Duodenal mucosa (tissue), 2 donors: Measurements from ENCODE around the gene CYB5R4.
"Not testable (repeated sequence)": the region's sequence is repeated elsewhere in the genome, so short reads cannot be mapped to it uniquely, and the experiment has no call there.

Experiments
- H3K27ac ChIP-seq: one replicate; pipeline ENCODE4 v1.7.0; 2013; ENCODE audit warnings: low read depth, low read length
- H3K27me3 ChIP-seq, 2 donors: one replicate each; pipeline ENCODE4 v1.7.0; 2013; ENCODE audit warnings: low read length in 2 of 2, control low read depth in 1 of 2; ENCODE audit not compliant: insufficient read depth in 2 of 2, control insufficient read depth in 1 of 2
- H3K36me3 ChIP-seq, 2 donors: one replicate each; pipeline ENCODE4 v1.7.0; 2013; ENCODE audit warnings: low read length in 2 of 2, control low read depth in 1 of 2; ENCODE audit not compliant: insufficient read depth in 2 of 2, control insufficient read depth in 1 of 2
- H3K4me1 ChIP-seq, 2 donors: one replicate each; pipeline ENCODE4 v1.7.0; 2013; ENCODE audit warnings: low read length in 2 of 2, control low read depth in 1 of 2; ENCODE audit not compliant: insufficient read depth in 2 of 2, control insufficient read depth in 1 of 2
- H3K4me3 ChIP-seq, 2 donors: one replicate each; pipeline ENCODE4 v1.7.0; 2013; ENCODE audit warnings: low read length in 2 of 2, low read depth in 1 of 2
- H3K9ac ChIP-seq, 2 donors: one replicate each; pipeline ENCODE4 v1.7.0; 2013; ENCODE audit warnings: low read length in 2 of 2, low read depth in 1 of 2
- H3K9me3 ChIP-seq, 2 donors: one replicate each; pipeline ENCODE4 v1.7.0; 2013; ENCODE audit warnings: low read length in 2 of 2, control low read depth in 1 of 2; ENCODE audit not compliant: control insufficient read depth in 1 of 2

CYB5R4 gene

DNA sequence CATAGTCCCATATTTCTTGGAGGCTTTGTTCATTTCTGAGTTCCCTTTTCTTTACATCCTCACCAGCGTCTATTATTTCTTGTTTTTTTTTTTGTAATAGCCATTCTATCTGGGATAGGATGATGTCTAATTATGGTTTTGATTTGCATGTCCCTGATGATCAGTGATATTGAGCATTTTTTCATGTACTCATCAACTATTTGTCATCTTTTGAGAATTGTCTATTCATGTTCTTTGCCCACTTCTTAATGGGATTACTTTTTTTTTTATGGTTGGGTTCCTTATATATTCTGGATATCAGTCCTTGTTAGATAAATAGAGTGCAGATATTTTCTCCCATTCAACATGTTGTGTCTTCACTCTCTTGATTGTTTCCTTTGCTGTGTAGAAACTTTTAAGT is 42.1 kb downstream of the CYB5R4 start:
- no peak overlapping the region for H3K9ac ChIP-seq
- no peak overlapping the region for H3K27ac ChIP-seq
- H3K27me3 ChIP-seq: no peaks in the 10 kb centered on the region
- H3K9me3 ChIP-seq: no peaks in the 10 kb centered on the region
- no peaks in the 10 kb centered on the region for H3K4me1 ChIP-seq
- no peaks in the 10 kb centered on the region for H3K36me3 ChIP-seq
- no peak overlapping the region for H3K4me3 ChIP-seq

DNA sequence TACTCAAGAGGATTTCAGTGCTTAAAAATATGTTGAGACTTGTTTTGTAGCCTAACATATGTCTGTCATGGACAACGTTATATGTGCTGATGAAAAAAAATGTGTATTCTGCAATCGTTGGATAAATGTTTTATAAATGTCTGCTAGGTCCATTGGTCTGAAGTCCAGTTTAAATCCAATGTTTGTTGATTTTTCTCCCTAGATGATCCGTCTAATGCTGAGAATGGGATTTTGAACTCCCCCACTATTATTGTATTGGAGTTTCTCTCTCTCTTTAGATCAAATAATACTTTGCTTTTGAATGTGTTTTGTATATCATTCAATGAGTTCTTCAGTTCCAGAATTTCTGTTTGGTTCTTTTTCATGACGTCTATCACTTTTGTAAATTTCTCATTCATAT is 44.9 kb downstream of the CYB5R4 start:
- no peaks in the 10 kb centered on the region for H3K9me3 ChIP-seq
- H3K27ac ChIP-seq: no peak overlapping the region
- H3K27me3 ChIP-seq: no peaks in the 10 kb centered on the region
- H3K4me1 ChIP-seq: no peaks in the 10 kb centered on the region
- no peaks in the 10 kb centered on the region for H3K36me3 ChIP-seq
- no peak overlapping the region for H3K4me3 ChIP-seq
- H3K9ac ChIP-seq: no peak overlapping the region

DNA sequence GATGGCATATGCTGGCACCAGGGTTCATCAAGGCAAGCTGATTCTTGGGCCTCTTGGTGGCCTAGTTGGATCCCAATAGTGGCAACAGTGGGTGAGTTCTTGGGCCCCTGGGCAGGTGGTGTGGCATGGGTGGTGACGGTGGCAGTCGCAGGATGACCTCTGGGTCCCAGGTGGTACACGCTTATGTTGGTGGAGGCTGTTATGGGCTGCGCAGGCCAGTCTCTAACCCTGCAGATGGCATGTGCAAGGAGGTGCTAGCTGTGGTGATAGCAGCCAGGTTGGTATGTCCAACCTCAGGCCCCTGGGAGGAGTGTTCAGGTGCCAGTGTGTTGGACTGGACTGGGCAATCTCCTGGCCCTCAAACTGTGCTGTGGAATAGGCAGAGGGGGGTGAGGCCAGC is 46.2 kb downstream of the CYB5R4 start:
- H3K9me3 ChIP-seq: no peaks in the 10 kb centered on the region
- no peaks in the 10 kb centered on the region for H3K4me1 ChIP-seq
- no peak overlapping the region for H3K4me3 ChIP-seq
- H3K9ac ChIP-seq: no peak overlapping the region
- no peaks in the 10 kb centered on the region for H3K36me3 ChIP-seq
- H3K27me3 ChIP-seq: no peaks in the 10 kb centered on the region
- no peak overlapping the region for H3K27ac ChIP-seq

DNA sequence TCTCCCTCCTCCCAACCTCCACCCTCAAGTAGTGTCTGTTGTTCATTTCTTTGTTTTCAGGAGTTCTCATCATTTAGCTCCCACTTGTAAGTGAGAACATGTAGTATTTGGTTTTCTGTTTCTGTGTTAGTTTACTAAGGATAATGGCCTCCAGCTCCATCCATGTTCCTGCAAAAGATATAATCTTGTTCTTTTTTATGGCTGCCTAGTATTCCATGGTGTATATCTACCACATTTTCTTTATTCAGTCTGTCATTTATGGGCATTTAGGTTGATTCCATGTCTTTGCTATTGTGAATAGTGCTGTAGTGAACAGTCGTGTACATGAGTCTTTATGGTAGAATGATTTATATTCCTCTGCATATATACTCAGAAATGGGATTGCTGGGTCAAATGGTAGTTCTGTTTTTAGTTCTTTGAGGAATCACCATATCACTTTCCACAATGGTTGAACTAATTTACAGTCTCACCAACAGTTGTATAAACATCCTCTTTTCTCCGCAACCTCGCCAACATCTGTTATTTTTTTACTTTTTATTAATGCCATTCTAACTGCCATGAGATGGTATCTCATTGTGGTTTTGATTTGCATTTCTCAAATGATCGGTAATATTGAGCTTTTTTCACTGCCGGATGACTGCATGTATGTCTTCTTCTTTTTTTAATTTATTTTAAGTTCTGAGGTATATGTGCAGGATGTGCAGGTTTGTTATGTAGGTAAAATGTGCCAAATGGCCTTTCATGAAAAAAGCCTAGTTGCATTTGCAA is 48.3 kb downstream of the CYB5R4 start:
- H3K27ac ChIP-seq, H3K36me3 ChIP-seq, H3K27me3 ChIP-seq: not testable (repeated sequence)

DNA sequence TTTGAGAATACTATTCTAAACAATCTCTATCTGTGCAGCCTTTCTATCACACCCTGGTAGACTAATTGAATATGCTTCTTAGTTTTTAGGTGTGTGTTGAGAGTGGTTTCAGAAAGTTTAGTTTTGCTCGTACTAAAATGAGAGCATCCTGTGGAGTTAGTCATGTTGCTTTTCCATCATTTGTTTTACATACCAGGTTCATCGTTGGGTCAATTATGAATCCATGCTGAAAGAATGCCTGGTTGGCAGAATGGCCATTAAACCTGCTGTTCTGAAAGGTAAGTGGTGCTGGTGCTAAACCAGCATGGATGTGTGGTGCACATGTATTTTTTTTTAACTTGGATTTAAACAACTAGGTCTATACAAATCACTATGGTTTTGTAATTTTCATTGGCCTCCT is 49.3 kb downstream of the CYB5R4 start:
- Histone ChIP-seq H3K27ac (no peak overlapping the region), H3K9me3 (no peaks in the 10 kb centered on the region), H3K9ac (no peak overlapping the region), H3K36me3 (no peaks in the 10 kb centered on the region), H3K27me3 (no peaks in the 10 kb centered on the region), H3K4me3 (no peak overlapping the region), H3K4me1 (no peaks in the 10 kb centered on the region)

More for the DNA sequence above, 48.3 kb downstream of the CYB5R4 start:
- H3K9me3 ChIP-seq, H3K9ac ChIP-seq, H3K4me3 ChIP-seq, H3K4me1 ChIP-seq: not testable (repeated sequence)

DNA sequence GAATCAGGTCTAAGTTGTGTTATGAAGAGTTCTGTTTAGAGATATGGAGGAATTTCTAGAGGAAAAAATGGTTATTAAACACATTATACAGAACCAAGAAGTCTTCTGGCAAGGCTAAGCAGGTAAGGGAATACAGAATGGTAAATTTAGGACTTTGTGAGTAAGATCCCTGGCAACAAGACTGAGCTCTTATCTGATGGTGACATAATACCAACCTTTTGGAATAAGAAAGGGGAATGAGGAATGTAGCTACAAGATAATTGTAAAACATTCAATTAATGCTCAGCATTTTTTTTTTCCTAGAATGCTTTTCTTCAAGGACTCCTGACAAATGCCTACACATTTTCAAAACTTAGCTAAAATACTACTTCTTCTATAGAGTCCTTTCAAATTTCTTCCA is 51.8 kb downstream of the CYB5R4 start:
- H3K4me1 ChIP-seq: no peaks in the 10 kb centered on the region
- H3K27ac ChIP-seq: no peak overlapping the region
- no peaks in the 10 kb centered on the region for H3K9me3 ChIP-seq
- H3K9ac ChIP-seq: no peak overlapping the region
- H3K36me3 ChIP-seq: no peaks in the 10 kb centered on the region
- H3K4me3 ChIP-seq: no peak overlapping the region
- no peaks in the 10 kb centered on the region for H3K27me3 ChIP-seq

DNA sequence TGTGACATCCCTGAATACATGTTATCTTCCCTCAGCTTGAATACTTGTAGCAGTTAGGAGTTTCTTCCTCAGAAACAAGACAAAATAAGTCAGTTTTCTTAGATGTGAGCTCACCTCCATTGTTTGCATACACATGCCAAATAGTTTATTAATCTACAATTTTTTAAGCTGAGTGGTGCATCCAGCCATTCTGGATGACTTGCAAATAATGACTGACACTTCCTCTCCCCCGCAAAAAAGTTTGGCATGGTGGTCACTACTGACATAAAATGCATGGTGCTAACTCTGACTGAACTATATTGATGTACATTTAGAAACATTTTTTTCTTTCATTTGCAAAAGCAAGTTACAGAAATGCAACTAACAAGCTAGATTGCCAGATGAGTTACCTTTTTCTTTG is 55.5 kb downstream of the CYB5R4 start:
- Histone ChIP-seq H3K27me3 (no peaks in the 10 kb centered on the region), H3K27ac (no peak overlapping the region), H3K36me3 (no peaks in the 10 kb centered on the region), H3K4me1 (no peaks in the 10 kb centered on the region), H3K9me3 (no peaks in the 10 kb centered on the region), H3K4me3 (no peak overlapping the region), H3K9ac (no peak overlapping the region)

DNA sequence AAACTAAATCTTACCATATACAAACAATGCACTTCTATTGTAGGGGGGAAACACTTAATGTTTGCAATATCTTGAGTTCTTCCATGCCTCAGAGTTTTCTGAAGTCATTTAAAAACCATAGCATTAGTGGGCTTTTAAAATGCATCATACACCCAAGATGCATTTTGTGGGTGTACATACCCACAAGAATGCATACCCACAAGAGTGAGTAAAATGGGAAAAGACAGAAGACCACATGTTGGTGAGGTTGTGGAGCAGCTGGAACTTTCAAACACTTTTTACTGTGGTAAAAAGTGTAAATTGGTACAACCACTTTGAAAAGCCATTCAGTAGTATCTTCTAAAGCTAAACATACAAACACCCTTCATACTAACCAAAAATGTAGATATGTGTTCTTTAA is 57.5 kb downstream of the CYB5R4 start:
- no peaks in the 10 kb centered on the region for H3K27me3 ChIP-seq
- H3K36me3 ChIP-seq: no peaks in the 10 kb centered on the region
- H3K9me3 ChIP-seq: no peaks in the 10 kb centered on the region

DNA sequence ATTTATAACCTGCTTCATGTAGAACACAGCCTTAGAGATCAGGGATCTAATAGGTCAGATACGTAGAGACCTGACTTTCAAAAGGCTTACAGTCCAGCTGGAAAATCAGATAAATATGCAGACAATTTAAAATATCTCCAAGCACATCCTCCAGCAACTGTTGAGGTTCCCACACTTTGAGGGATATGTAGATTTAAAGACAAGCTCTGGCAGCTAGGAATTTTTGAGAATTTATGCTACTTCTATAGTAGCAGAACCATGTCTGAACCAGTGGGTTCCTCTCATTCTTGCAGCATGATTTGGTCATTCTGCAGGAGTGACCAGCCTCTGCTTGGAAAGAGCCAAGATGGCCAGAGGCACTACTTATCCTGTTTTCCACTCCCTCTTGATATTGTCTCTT is 60.5 kb downstream of the CYB5R4 start:
- peaks cover 0 to 4% of the 10 kb centered on the region in 2 donors for H3K36me3 ChIP-seq
- no peak overlapping the region for H3K27ac ChIP-seq
- no peak overlapping the region for H3K4me3 ChIP-seq
- H3K27me3 ChIP-seq: no peaks in the 10 kb centered on the region
- no peaks in the 10 kb centered on the region for H3K4me1 ChIP-seq
- H3K9me3 ChIP-seq: no peaks in the 10 kb centered on the region
- no peak overlapping the region for H3K9ac ChIP-seq

More for the DNA sequence above, 57.5 kb downstream of the CYB5R4 start:
- Histone ChIP-seq H3K4me1 (no peaks in the 10 kb centered on the region), H3K4me3 (no peak overlapping the region), H3K27ac (no peak overlapping the region), H3K9ac (no peak overlapping the region)

DNA sequence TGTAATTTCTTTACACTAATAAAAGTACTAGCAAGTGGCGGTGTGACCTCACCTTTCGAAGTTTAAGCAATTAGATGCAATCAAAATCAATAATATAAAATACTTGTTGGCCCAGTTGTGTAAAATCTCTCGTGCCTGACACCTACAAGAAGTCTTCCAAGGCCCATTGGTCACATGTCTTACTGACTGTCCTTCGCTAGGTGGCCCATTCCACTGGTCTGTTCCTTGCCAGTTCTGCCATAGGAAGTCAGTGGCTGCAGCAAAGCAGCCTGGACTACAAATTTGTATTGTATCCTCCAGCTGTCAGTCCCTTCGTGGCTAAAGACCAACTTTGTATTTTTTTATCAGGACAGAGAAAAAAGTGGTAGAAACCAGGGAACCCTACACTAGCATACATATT is 61.8 kb downstream of the CYB5R4 start:
- Histone ChIP-seq H3K36me3 (peaks cover 0 to 7% of the 10 kb centered on the region in 2 donors), H3K4me3 (no peak overlapping the region), H3K27me3 (no peaks in the 10 kb centered on the region), H3K27ac (no peak overlapping the region), H3K4me1 (no peaks in the 10 kb centered on the region), H3K9ac (no peak overlapping the region), H3K9me3 (no peaks in the 10 kb centered on the region)
